ENCODE measurements around the gene CHP2.
A peak's percentile ranks its signal among the peaks of the same experiment; 100 is the strongest.

- TF ChIP-seq CTCF (IDR thresholded peaks at IDR 0.05) = peak in 2 of 6 experiments; percentile 6 to 29
- TF ChIP-seq POLR2A (IDR thresholded peaks at IDR 0.05) = no peak
Measured at GRCh38 chr16:23803591-23804123, 48.8 kb downstream of the CHP2 start.

Data from thyroid gland (tissue), 4 donors.